Tibial nerve (tissue), 4 donors: ENCODE results near the gene IQCC. TPM values are rescaled to one million over a fixed set of nuclear protein-coding genes. Genes with fewer than 3 reads are reported as not detected.

ENCODE experiments used
- DNase-seq, 2 donors: peaks; one replicate each; pipeline ENCODE4 v3.0.0-alpha.2; 2019; ENCODE audit warnings: low spot score in 2 of 2
- H3K27ac ChIP-seq, 4 donors: fragments of 200-600 bp; sonication (generic) in 3 of 4; one replicate each; pipeline ENCODE4 v1.5.1; 2017 to 2019; ENCODE audit warnings: mild to moderate bottlenecking in 1 of 4
- H3K27me3 ChIP-seq, 2 donors: fragments of 200-600 bp; sonication (generic) in 1 of 2; one replicate each; pipeline versions ENCODE4 v1.5.1 to v1.6.0; 2017 to 2019
- H3K36me3 ChIP-seq, 3 donors: fragments of 200-600 bp; sonication (generic); one replicate each; pipeline ENCODE4 v1.5.1; 2018 to 2019
- H3K4me1 ChIP-seq, 4 donors: fragments of 200-600 bp; sonication (generic) in 3 of 4; one replicate each; pipeline ENCODE4 v1.5.1; 2017 to 2019
- H3K4me3 ChIP-seq, 4 donors: fragments of 200-600 bp; sonication (generic) in 3 of 4; one replicate each; pipeline ENCODE4 v1.5.1; 2017 to 2019; ENCODE audit warnings: mild to moderate bottlenecking in 1 of 4, moderate library complexity in 1 of 4
- H3K9me3 ChIP-seq, 4 donors: fragments of 200-600 bp; sonication (generic) in 3 of 4; one replicate each; pipeline ENCODE4 v1.5.1; 2017 to 2019
- CTCF ChIP-seq, 5 experiments: fragments of 200-600 bp in 3 of 5; fragments of 450-650 bp in 2 of 5; sonication (generic) in 3 of 5; IDR thresholded peaks; one replicate each; pipeline ENCODE4 v1.5.1; 2016 to 2019; ENCODE audit warnings: antibody characterized with exemption in 5 of 5, mild to moderate bottlenecking in 3 of 5, moderate library complexity in 2 of 5
- EP300 ChIP-seq, 2 donors: sonication (generic); formaldehyde crosslinking; IDR thresholded peaks; one replicate each; pipeline ENCODE4 v1.6.1; 2017; ENCODE audit warnings: antibody characterized with exemption in 2 of 2, mild to moderate bottlenecking in 1 of 2
- POLR2A ChIP-seq, 2 donors: fragments of 450-650 bp; IDR thresholded peaks; one replicate each; pipeline ENCODE4 v1.6.1; 2017; ENCODE audit warnings: antibody characterized with exemption in 2 of 2, mild to moderate bottlenecking in 2 of 2, moderate library complexity in 2 of 2
- WGBS, 2 donors: methylation state at CpG; one replicate each; pipeline ENCODE4 v1.1.5; 2018; 5-methylcytosine and 5-hydroxymethylcytosine counted together
- total RNA-seq, 4 donors: library from RNA; depleted of rRNA; stranded (reverse); fragments of >200 nt; gene quantifications; one replicate each; pipeline ENCODE4 v1.1.0, GENCODE V29; 2016

The IQCC gene
- total RNA-seq, 4 donors from 2014 or later, result 2.4 to 4.7 (median 3.7) TPM

GRCh38 chr1:32240140-32240951 lies 34.9 kb downstream of the IQCC start:
- TF ChIP-seq EP300 (IDR thresholded peaks at IDR 0.05), result peak in 1 of 2 donors; percentile 43
- TF ChIP-seq POLR2A (IDR thresholded peaks at IDR 0.05), result peak in 1 of 2 donors; percentile 57
- peak in 3 of 5 experiments; percentile 20 to 56 (median 25) for TF ChIP-seq CTCF (IDR thresholded peaks at IDR 0.05)
- no peaks in the 10 kb centered on the region for H3K27me3 ChIP-seq
- 1 to 2% methylated on average over 54 to 57 of the region's 62 CpGs for WGBS, 2 donors
- peak overlapping the region; percentile 25 to 84 (median 65) for H3K4me3 ChIP-seq
- peak; percentile 22 to 34 for DNase-seq
- no peaks in the 10 kb centered on the region for H3K9me3 ChIP-seq
- H3K4me1 ChIP-seq, result peaks cover 0 to 40% (median 12%) of the 10 kb centered on the region in 4 donors
- peaks cover 0 to 4% (median 0%) of the 10 kb centered on the region in 3 donors for H3K36me3 ChIP-seq
- peak overlapping the region; percentile 26 to 93 (median 73) for H3K27ac ChIP-seq

GRCh38 chr1:32241001-32241763 lies 35.7 kb downstream of the IQCC start:
- peak in 1 of 2 donors; percentile 14 for DNase-seq
- H3K36me3 ChIP-seq, result no peaks in the 10 kb centered on the region
- WGBS, 2 donors, result 0% methylated on average over 51 to 52 of the region's 55 CpGs
- no peak for TF ChIP-seq POLR2A (IDR thresholded peaks at IDR 0.05)
- TF ChIP-seq CTCF (IDR thresholded peaks at IDR 0.05), result no peak
- no peak for TF ChIP-seq EP300 (IDR thresholded peaks at IDR 0.05)
- H3K27me3 ChIP-seq, result no peaks in the 10 kb centered on the region
- H3K9me3 ChIP-seq, result no peaks in the 10 kb centered on the region
- peak overlapping the region; percentile 26 to 93 (median 73) for H3K27ac ChIP-seq
- H3K4me3 ChIP-seq, result peak overlapping the region; percentile 25 to 84 (median 65)
- peaks cover 0 to 43% (median 13%) of the 10 kb centered on the region in 4 donors for H3K4me1 ChIP-seq

- Histone ChIP-seq H3K27ac (peak overlapping the region in 1 of 4 donors; percentile 18), H3K9me3 (no peaks in the 10 kb centered on the region), H3K27me3 (no peaks in the 10 kb centered on the region), H3K4me1 (peaks cover 0 to 55% (median 22%) of the 10 kb centered on the region in 4 donors), H3K4me3 (no peak overlapping the region), H3K36me3 (no peaks in the 10 kb centered on the region)
- no peak for DNase-seq
- WGBS, 2 donors, result 19 to 30% methylated on average over 7 of the region's 7 CpGs
- TF ChIP-seq EP300 (IDR thresholded peaks at IDR 0.05) (no peak), CTCF (IDR thresholded peaks at IDR 0.05) (no peak), POLR2A (IDR thresholded peaks at IDR 0.05) (no peak)
Observed at GRCh38 chr1:32242341-32242851, 36.9 kb downstream of the IQCC start.

- Histone ChIP-seq H3K27me3 (no peaks in the 10 kb centered on the region), H3K4me3 (no peak within 1 kb of the TSS), H3K9me3 (no peaks in the 10 kb centered on the region), H3K27ac (peak within 1 kb of the TSS in 3 of 4 donors; percentile 53 to 62 (median 56)), H3K4me1 (peaks cover 0 to 41% (median 29%) of the 10 kb centered on the region in 4 donors), H3K36me3 (no peaks in the 10 kb centered on the region)
- DNase-seq, result peak in 1 of 2 donors; percentile 40
- 18 to 33% methylated on average over 3 of the region's 3 CpGs for WGBS, 2 donors
- TF ChIP-seq POLR2A (IDR thresholded peaks at IDR 0.05), result no peak
- peak; percentile 71 to 77 for TF ChIP-seq EP300 (IDR thresholded peaks at IDR 0.05)
Observed at GRCh38 chr1:32246888-32247273, 41.4 kb downstream of the IQCC start, which contains the start of gene FAM167B. TSS of gene FAM167B (plus strand) at chr1:32247222. CDS start at chr1:32247422, 200 bp downstream.

- TF ChIP-seq POLR2A (IDR thresholded peaks at IDR 0.05), result no peak
- TF ChIP-seq EP300 (IDR thresholded peaks at IDR 0.05), result no peak
- no peak for TF ChIP-seq CTCF (IDR thresholded peaks at IDR 0.05)
- H3K27me3 ChIP-seq, result no peaks in the 10 kb centered on the region
- H3K4me1 ChIP-seq, result peaks cover 0 to 38% (median 27%) of the 10 kb centered on the region in 4 donors
- no peak for DNase-seq
- 69 to 76% methylated on average over 6 to 12 of the region's 12 CpGs for WGBS, 2 donors
- H3K4me3 ChIP-seq, result no peak overlapping the region
- H3K9me3 ChIP-seq, result no peaks in the 10 kb centered on the region
- no peaks in the 10 kb centered on the region for H3K36me3 ChIP-seq
- peak overlapping the region in 3 of 4 donors; percentile 53 to 62 (median 56) for H3K27ac ChIP-seq
Observed at GRCh38 chr1:32247452-32247851, 42.0 kb downstream of the IQCC start.
